ENCODE measurements around the gene AAK1. TPM values are rescaled to one million over a fixed set of nuclear protein-coding genes. Genes with fewer than 3 reads are reported as not detected.
A peak's percentile ranks its signal among the peaks of the same experiment; 100 is the strongest.

The AAK1 gene
- total RNA-seq, 1 experiment from 2014 or later: 30.6 TPM

DNA sequence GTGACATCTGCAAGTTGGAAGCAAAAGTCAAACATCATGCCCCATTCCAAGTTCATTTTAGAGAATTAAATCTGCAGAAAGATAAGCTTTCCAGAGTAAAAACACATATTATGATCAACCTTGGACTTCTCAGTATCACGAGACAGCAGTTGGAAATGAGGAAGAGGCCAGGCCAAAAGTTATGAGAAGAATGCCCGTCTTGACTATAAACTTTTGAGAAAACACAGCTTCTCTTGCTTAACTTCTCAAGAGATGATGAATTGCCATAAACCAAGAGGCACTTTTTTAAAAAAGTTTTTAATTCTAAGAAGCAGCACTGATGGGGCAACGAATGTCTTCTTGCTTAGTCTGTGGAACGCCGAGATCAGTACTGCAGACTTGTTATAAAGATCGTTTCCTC is 153.7 kb downstream of the AAK1 start:
- Mint-ChIP-seq H3K9me3 (no peaks in the 10 kb centered on the region), H3K4me1 (peaks cover 2 to 6% of the 10 kb centered on the region in 2 experiments; a peak in 1 of 4 replicates), H3K27ac (0 out of 7 replicates have a peak overlapping the region, but pooled peaks of 1 of the 3 experiments have one; percentile 0), H3K27me3 (ENCODE audit: low read depth) (no peaks in the 10 kb centered on the region), H3K4me3 (no peak overlapping the region), H3K36me3 (ENCODE audit: insufficient read depth in 1 of 3, low read depth in 3 of 3) (peaks cover 0 to 10% (median 0%) of the 10 kb centered on the region in 3 experiments; a peak in 3 of 7 replicates)
- Histone ChIP-seq H3K9ac (ENCODE audit: extremely low read depth, insufficient read length, low read length) (no peak overlapping the region), H2AK5ac (ENCODE audit: insufficient read length, low read length) (no peak overlapping the region), H3K14ac (ENCODE audit: insufficient read depth, low read length) (no peak overlapping the region), H3K9me3 (ENCODE audit: control insufficient read depth, low read depth, low read length) (no peaks in the 10 kb centered on the region), H2BK20ac (ENCODE audit: low read depth, low read length, poor library complexity, severe bottlenecking) (no peak overlapping the region), H3K4ac (ENCODE audit: low read depth, low read length) (no peak overlapping the region), H3K18ac (ENCODE audit: insufficient read length, low read depth, low read length) (no peak overlapping the region), H3K4me1 (ENCODE audit: insufficient read depth, low read length) (no peaks in the 10 kb centered on the region), H3K27ac (ENCODE audit: insufficient read length, low read depth, low read length) (no peak overlapping the region), H4K20me1 (ENCODE audit: control insufficient read depth, insufficient read depth, insufficient read length) (no peaks in the 10 kb centered on the region), H4K91ac (ENCODE audit: insufficient read length, low read depth, low read length) (no peak overlapping the region), H2BK15ac (ENCODE audit: low read depth, low read length) (no peak overlapping the region), H3T11ph (ENCODE audit: low read length) (no peak overlapping the region), H3K79me2 (ENCODE audit: insufficient read depth, low read length) (no peaks in the 10 kb centered on the region), H2BK12ac (ENCODE audit: insufficient read length, low read depth, low read length) (no peak overlapping the region), H3K23ac (ENCODE audit: insufficient read length, low read depth, low read length) (no peak overlapping the region), H3K27me3 (ENCODE audit: insufficient read depth, low read length) (no peaks in the 10 kb centered on the region), H3K4me2 (ENCODE audit: insufficient read depth, insufficient read length, low read length) (no peak overlapping the region), H3K56ac (ENCODE audit: insufficient read length, low read depth, low read length) (no peak overlapping the region), H3K23me2 (ENCODE audit: insufficient read length, low read depth, low read length, poor library complexity, severe bottlenecking) (no peaks in the 10 kb centered on the region), H2AFZ (ENCODE audit: low read length) (no peak overlapping the region), H2BK5ac (ENCODE audit: insufficient read length, low read length) (no peak overlapping the region), H3K79me1 (ENCODE audit: insufficient read depth, low read depth, low read length, poor library complexity, severe bottlenecking) (no peaks in the 10 kb centered on the region), H2BK120ac (ENCODE audit: low read depth, low read length, poor library complexity, severe bottlenecking) (no peak overlapping the region), H4K5ac (ENCODE audit: insufficient read length, low read depth, low read length) (no peak overlapping the region), H4K8ac (replicated peaks; ENCODE audit: insufficient read length, low read depth, low read length) (no peak overlapping the region)
- DNase-seq: no peak
- no peak for TF ChIP-seq CTCF (conservative IDR thresholded peaks at IDR 0.05)
- WGBS (ENCODE audit: extremely low coverage, insufficient read length, low lambda C conversion rate): no CpG with 5 or more reads among the region's 6 CpGs
